OCI-LY3 (cell line): Measurements from ENCODE around the gene SLC35B2.

Source experiments
- H2AFZ ChIP-seq: fragments of 200-600, 300-600 bp; shearing (Covaris generic); 2 replicates; pipeline ENCODE4 v1.6.0; 2014; ENCODE audit warnings: antibody characterized with exemption, low read depth, low read length
- H3K27ac ChIP-seq: fragments of 200-600, 300-600 bp; sonication (generic); 2 replicates; pipeline ENCODE4 v1.5.1; 2014; ENCODE audit warnings: mild to moderate bottlenecking, low read length, moderate library complexity, mixed read lengths
- H3K27me3 ChIP-seq: fragments of 200-600, 300-600 bp; sonication (generic); 2 replicates; pipeline ENCODE4 v1.6.1; 2014; ENCODE audit warnings: low read depth, low read length, mixed read lengths
- H3K36me3 ChIP-seq: fragments of 200-600, 300-600 bp; sonication (generic); replicated peaks from 2 replicates; pipeline ENCODE3; 2014; ENCODE audit warnings: low read depth, low read length, mixed read lengths
- H3K4me1 ChIP-seq: fragments of 300-600, 200-600 bp; sonication (generic); 2 replicates; pipeline ENCODE4 v1.6.1; 2014; ENCODE audit warnings: low read length, mixed read lengths
- H3K4me2 ChIP-seq: fragments of 200-600, 300-600 bp; sonication (generic); 2 replicates; pipeline ENCODE4 v1.6.1; 2014; ENCODE audit warnings: low read length, mixed read lengths
- H3K4me3 ChIP-seq: fragments of 300-600, 200-600 bp; sonication (generic); 2 replicates; pipeline ENCODE4 v1.5.1; 2014; ENCODE audit warnings: antibody characterized with exemption, mild to moderate bottlenecking, low read length, moderate library complexity
- H3K79me2 ChIP-seq: fragments of 300-600, 200-600 bp; shearing (Covaris generic); 2 replicates; pipeline ENCODE4 v1.6.1; 2014; ENCODE audit warnings: mild to moderate bottlenecking, low read length, mixed read lengths
- H3K9ac ChIP-seq: fragments of 300-600, 200-600 bp; shearing (Covaris generic); 2 replicates; pipeline ENCODE4 v1.6.0; 2014; ENCODE audit warnings: mild to moderate bottlenecking, low read length, moderate library complexity
- H3K9me3 ChIP-seq: fragments of 200-600, 300-600 bp; shearing (Covaris generic); 2 replicates; pipeline ENCODE4 v1.6.1; 2014; ENCODE audit warnings: low read length, mixed read lengths; ENCODE audit not compliant: insufficient read depth
- H4K20me1 ChIP-seq: fragments of 200-600, 300-600 bp; sonication (generic); 2 replicates; pipeline ENCODE4 v1.6.1; 2016; ENCODE audit warnings: low read length, mixed read lengths; ENCODE audit not compliant: insufficient read depth
- EZH2phosphoT487 ChIP-seq: fragments of 200-600 bp; shearing (Covaris generic); IDR thresholded peaks from 2 replicates; pipeline ENCODE4 v1.6.1; 2018; ENCODE audit warnings: antibody characterized with exemption, mixed run types, low read depth
- TF ChIP-seq, protein P1 (sequence below): fragments of 200-600, 300-600 bp; sonication (generic); IDR thresholded peaks from 2 replicates; pipeline ENCODE4 v1.5.1; 2014; ENCODE audit warnings: antibody characterized with exemption, low read length, low read depth

SLC35B2 gene

GRCh38 chr6:44228836-44229235, 28.5 kb downstream of the SLC35B2 start:
- no peaks in the 10 kb centered on the region for H3K27me3 ChIP-seq
- peaks cover 23% of the 10 kb centered on the region for H3K4me1 ChIP-seq
- H3K4me3 ChIP-seq: no peak overlapping the region
- no peak overlapping the region for H3K27ac ChIP-seq
- peaks cover 49% of the 10 kb centered on the region for H3K79me2 ChIP-seq
- H2AFZ ChIP-seq: no peak overlapping the region
- TF ChIP-seq, protein P1, sequence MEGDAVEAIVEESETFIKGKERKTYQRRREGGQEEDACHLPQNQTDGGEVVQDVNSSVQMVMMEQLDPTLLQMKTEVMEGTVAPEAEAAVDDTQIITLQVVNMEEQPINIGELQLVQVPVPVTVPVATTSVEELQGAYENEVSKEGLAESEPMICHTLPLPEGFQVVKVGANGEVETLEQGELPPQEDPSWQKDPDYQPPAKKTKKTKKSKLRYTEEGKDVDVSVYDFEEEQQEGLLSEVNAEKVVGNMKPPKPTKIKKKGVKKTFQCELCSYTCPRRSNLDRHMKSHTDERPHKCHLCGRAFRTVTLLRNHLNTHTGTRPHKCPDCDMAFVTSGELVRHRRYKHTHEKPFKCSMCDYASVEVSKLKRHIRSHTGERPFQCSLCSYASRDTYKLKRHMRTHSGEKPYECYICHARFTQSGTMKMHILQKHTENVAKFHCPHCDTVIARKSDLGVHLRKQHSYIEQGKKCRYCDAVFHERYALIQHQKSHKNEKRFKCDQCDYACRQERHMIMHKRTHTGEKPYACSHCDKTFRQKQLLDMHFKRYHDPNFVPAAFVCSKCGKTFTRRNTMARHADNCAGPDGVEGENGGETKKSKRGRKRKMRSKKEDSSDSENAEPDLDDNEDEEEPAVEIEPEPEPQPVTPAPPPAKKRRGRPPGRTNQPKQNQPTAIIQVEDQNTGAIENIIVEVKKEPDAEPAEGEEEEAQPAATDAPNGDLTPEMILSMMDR: no peak
- no peak for TF ChIP-seq EZH2phosphoT487
- H4K20me1 ChIP-seq: peaks cover 47% of the 10 kb centered on the region
- H3K9ac ChIP-seq: no peak overlapping the region
- no peak overlapping the region for H3K4me2 ChIP-seq
- H3K36me3 ChIP-seq: peaks cover 65% of the 10 kb centered on the region
- H3K9me3 ChIP-seq: no peaks in the 10 kb centered on the region

GRCh38 chr6:44228433-44228832, 28.9 kb downstream of the SLC35B2 start:
- Histone ChIP-seq H3K27me3 (no peaks in the 10 kb centered on the region), H3K4me3 (no peak overlapping the region), H4K20me1 (peaks cover 45% of the 10 kb centered on the region), H2AFZ (no peak overlapping the region), H3K9ac (no peak overlapping the region), H3K9me3 (no peaks in the 10 kb centered on the region), H3K27ac (no peak overlapping the region), H3K36me3 (peaks cover 62% of the 10 kb centered on the region), H3K4me2 (no peak overlapping the region), H3K79me2 (peaks cover 53% of the 10 kb centered on the region), H3K4me1 (peaks cover 23% of the 10 kb centered on the region)
- no peak for TF ChIP-seq EZH2phosphoT487

GRCh38 chr6:44228031-44228430, 29.3 kb downstream of the SLC35B2 start:
- peaks cover 58% of the 10 kb centered on the region for H3K36me3 ChIP-seq
- H3K4me3 ChIP-seq: no peak overlapping the region
- no peaks in the 10 kb centered on the region for H3K9me3 ChIP-seq
- peaks cover 54% of the 10 kb centered on the region for H3K79me2 ChIP-seq
- no peak overlapping the region for H3K27ac ChIP-seq
- TF ChIP-seq, protein P1: no peak
- TF ChIP-seq EZH2phosphoT487: no peak
- H3K9ac ChIP-seq: no peak overlapping the region
- no peaks in the 10 kb centered on the region for H3K27me3 ChIP-seq
- H3K4me2 ChIP-seq: no peak overlapping the region
- H2AFZ ChIP-seq: no peak overlapping the region
- peaks cover 23% of the 10 kb centered on the region for H3K4me1 ChIP-seq
- peaks cover 45% of the 10 kb centered on the region for H4K20me1 ChIP-seq

DNA sequence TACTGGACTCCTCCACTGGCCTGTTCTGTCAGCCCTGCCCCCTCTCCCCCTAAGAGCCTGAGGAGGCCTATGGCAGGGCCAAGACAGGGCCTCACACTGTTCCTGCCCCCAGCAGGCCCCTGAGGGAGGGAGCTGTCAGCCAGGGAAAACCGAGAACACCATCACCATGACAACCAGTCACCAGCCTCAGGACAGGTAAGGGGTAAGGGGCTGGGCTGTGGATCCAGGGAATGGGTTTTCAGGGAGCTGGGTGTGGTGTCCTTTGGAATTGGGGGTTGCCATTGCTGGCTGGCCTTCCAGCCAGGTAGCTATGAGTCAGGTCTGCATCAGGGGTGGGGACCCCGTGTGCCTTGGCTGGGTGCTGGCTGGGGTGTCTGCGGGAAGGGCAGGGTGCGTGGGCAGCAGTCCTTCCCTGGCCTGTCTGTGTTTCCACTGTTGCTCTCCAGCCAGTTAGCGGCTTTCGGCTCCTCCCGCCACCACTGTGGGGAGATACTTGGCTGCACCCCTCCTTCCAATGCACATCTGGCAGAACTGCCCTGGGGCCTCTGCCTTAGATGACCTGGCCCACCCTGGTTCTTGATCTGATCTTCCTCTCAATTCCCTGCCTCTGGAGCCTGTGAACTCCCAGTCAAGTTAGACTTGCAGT, 30.1 kb downstream of the SLC35B2 start:
- Histone ChIP-seq H3K9me3 (no peaks in the 10 kb centered on the region), H3K4me3 (no peak overlapping the region), H3K79me2 (peaks cover 57% of the 10 kb centered on the region), H3K4me2 (no peak overlapping the region), H3K27me3 (no peaks in the 10 kb centered on the region), H3K4me1 (peaks cover 31% of the 10 kb centered on the region), H3K9ac (no peak overlapping the region), H3K27ac (no peak overlapping the region), H4K20me1 (peaks cover 45% of the 10 kb centered on the region), H3K36me3 (peaks cover 50% of the 10 kb centered on the region), H2AFZ (no peak overlapping the region)
- TF ChIP-seq, protein P1: no peak
- no peak for TF ChIP-seq EZH2phosphoT487
